Subcutaneous adipose tissue (tissue), 4 donors: ENCODE measurements around the gene ZKSCAN5. TPM values are rescaled to one million over a fixed set of nuclear protein-coding genes. Genes with fewer than 3 reads are reported as not detected.

Source experiments
- CTCF ChIP-seq: fragments of 450-650 bp; IDR thresholded peaks from one replicate; pipeline ENCODE4 v1.5.1; 2016; ENCODE audit warnings: low read depth, mild to moderate bottlenecking, control low read depth, antibody characterized with exemption, moderate library complexity
- total RNA-seq, 4 donors: library from RNA; depleted of rRNA; stranded (reverse); fragments of >200 nt; gene quantifications; one replicate each; pipeline ENCODE4 v1.1.0, GENCODE V29; 2016

Gene ZKSCAN5
- 1 to 10 TPM; 7.0 to 10.0 (median 8.7) TPM for total RNA-seq

DNA sequence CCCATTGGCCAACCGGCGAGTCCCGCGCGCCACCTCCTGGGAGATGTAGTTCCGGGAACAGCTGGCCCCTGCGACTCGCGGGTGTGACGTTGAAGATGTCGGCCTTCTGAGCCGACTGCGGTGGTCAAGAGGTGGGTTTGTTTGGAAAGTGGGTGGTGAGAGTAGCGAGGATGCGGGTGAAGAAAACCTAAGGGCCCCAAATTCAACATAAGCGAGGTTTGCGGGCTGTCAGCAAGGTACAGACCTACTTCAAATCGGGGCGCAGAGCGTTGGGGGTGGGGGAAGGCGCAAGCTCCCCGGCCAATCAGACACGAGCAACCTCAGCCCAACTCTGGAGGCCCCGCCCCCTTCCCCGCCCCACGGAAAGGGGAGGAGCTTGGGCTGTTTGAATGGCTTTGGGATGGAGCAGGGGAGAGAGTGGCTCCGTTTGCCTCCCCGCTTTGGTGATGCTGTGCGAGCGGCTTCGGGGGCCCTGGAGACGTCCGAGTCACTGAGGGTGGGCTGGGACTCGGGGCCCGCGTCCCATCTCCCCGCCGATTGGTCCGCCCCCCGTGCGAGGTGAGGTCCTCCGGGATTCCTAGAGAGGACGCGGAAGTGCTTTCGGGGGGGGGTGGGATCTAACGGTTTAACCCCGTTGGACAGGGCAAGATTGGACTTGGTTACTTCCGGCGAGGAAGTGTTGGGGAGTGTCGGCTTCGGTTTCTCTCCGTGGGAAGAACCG, at the start of gene ZKSCAN5:
TSS of gene ZKSCAN5 (plus strand) at position 60 of the 721 bp plus-strand sequence. CDS start 1,383 bp downstream, outside the sequence.
- no peak for TF ChIP-seq CTCF

GRCh38 chr7:99455874-99456273, 48.6 kb upstream of the ZKSCAN5 start:
- TF ChIP-seq CTCF = no peak

DNA sequence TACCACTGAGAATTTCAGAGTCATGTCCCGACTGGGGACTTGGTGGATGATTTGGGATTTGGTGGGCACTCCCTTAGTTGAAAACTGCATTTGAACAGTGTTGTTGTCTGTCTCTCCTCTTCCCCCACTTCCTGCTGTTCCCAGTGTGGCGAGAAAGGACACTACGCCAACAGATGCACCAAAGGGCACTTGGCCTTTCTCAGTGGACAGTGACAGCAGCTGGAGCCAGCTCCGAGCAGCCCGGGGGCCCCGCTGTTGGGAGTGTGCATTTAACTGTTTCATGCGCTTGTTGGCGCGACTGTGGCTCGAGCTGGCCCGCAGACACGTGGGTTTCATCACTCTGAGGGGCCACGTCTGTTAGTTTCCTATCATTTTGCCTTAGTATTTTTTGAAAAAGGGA, 48.2 kb upstream of the ZKSCAN5 start:
- TF ChIP-seq CTCF = no peak

DNA sequence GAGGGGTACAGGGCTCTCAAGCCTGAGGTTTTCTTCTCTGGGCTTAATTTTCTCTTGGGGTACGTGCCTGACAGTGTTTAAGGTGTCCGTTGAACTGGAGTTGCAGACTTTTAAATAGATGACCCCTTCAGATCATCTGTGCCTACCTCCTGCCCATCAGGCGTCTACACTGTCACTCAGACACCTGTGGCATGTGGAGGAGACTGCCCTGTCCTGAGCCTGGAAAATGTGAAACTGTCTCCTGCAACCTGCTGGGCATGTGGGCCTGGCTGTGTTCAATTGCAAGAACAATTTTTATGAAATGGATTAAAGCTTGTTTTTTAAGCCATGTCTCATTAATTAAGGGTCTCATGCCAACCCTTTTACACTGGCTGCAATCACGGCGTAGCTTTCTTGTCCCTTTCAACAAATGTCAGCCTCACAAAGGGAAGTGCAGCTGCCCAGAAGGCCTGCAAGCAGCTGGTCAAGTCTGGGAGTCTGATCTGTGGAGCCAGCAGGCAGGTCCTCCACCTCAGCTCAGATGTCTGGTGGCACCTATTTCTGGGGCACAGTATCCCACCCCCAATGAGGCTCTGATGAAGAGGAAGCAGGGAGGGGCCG, 47.3 kb upstream of the ZKSCAN5 start:
- TF ChIP-seq CTCF = no peak

DNA sequence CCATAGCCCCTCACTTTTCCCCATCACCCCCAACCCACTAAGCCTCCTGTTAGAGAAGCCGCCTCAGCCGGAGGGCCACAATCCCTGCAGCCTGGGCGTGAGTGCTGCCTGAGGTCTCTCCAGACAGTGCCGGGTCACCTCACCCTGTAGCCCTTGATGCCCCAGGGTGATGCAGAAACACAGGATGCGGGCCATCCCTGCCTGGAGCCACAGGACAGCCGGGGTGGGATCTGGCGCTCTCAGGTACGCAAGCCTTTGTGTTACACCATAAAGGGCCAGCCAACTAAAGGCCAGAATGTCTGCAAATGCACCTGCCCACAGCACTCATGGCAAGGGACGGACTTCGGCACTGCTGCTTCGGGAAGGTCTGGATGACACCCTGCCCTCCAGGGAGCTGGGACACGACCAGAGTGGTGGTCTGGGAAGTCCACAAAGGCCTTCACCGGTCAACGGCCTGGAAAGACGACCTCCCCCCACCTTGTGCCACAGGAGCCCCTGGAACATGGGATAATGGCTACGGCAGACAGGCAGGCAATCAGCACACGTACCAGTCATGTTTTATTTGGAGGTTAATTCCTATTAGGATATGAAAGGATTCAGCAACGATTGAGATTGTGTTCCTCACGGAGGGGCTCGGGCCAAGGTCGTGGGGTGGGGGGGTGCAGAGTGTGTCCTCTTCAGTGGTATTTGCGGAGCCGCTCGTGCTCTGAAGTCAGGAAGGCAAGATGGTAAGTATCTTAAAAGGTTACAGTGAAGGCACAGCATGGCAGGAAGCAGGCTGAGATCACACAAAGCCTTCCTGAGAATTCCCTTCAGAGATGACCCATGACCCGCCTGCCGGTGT, 46.6 kb upstream of the ZKSCAN5 start:
- no peak for TF ChIP-seq CTCF

- no peak for TF ChIP-seq CTCF
These were observed 45.4 kb upstream of the ZKSCAN5 start for GRCh38 chr7:99459087-99459486.

GRCh38 chr7:99460651-99461050, 43.8 kb upstream of the ZKSCAN5 start:
- no peak for TF ChIP-seq CTCF
